GM19324 (cell line): Measurements from ENCODE around the gene GTSF1L.

ENCODE experiments used
- ATAC-seq: cut with Tn5 transposase; IDR thresholded peaks from one replicate; pipeline ENCODE4 v1.9.1; 2021; ENCODE audit warnings: mild to moderate bottlenecking, moderate library complexity; ENCODE audit not compliant: unreplicated experiment, low FRiP score

Gene GTSF1L

DNA sequence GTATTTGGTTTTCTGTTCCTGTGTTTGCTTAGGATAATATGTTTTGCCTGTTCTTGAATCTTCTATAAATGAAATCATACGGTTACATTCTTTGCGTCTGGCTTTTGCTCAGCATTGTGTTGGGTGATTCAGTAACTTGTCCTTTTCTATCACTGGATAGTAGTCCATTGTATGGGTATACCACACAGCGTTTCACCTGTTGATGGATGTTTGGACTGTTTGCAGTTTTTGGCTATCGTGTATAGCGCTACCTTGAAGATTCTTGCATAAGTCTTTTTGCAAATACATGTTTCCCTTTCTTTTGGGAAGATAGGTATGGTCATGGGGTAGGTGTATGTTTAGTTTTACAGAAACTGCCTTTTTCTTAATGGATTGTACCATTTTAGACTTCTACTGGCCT, 50.4 kb downstream of the GTSF1L start:
- ATAC-seq, result no peak
